Astrocyte (in vitro differentiated cells and primary cell): ENCODE measurements around the gene SMARCA4.
"Not testable (repeated sequence)": the region's sequence is repeated elsewhere in the genome, so short reads cannot be mapped to it uniquely, and the experiment has no call there.

ENCODE experiments used
- CTCF ChIP-seq: IDR thresholded peaks from 2 replicates; pipeline ENCODE4 v1.5.1; 2011; ENCODE audit warnings: low read depth, mild to moderate bottlenecking, inconsistent platforms, low read length, moderate library complexity; ENCODE audit not compliant: insufficient read depth
- EZH2 ChIP-seq: IDR thresholded peaks from 2 replicates; pipeline ENCODE4 v1.6.1; 2012; ENCODE audit warnings: mild to moderate bottlenecking, low read length, inconsistent platforms; ENCODE audit not compliant: insufficient read depth

- not testable (repeated sequence) for TF ChIP-seq CTCF, EZH2
Measured at GRCh38 chr19:10943412-10943811, 17.4 kb upstream of the SMARCA4 start.
